Measurements from ENCODE around the gene OR11A1. TPM values are rescaled to one million over a fixed set of nuclear protein-coding genes. Genes with fewer than 3 reads are reported as not detected.

Gene OR11A1
- total RNA-seq, 1 experiment from 2014 or later, result not detected

DNA sequence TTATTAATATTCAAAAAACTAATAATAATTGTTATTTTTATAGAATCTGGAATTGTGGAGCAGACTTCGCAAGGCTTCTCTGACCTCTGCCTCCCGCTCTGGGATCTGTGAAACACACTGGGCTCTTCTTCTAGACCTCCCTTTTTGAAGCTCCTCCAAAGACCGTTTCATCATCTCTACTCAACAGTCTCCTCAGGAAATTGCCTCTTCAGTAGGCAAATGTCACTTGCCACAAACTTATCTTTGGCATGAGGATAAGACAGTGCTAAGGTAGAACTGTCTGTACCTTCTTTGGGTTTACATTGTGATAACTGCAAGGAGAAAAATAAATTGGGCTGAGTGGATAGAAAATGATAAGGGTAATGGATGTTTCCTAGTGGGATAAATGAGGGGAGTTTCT is 33.2 kb upstream of the OR11A1 start:
- Histone ChIP-seq H3K4me2 (ENCODE audit: low read length) (no peak overlapping the region), H3K4me3 (ENCODE audit: low read length) (no peak overlapping the region), H3K79me2 (ENCODE audit: low read length) (no peaks in the 10 kb centered on the region), H3K27ac (ENCODE audit: low read length) (no peak overlapping the region), H3F3A (ENCODE audit: low read length, unreplicated experiment) (no peaks in the 10 kb centered on the region), H3K36me3 (ENCODE audit: low read depth, low read length) (no peaks in the 10 kb centered on the region), H2AFZ (ENCODE audit: low read length) (no peak overlapping the region), H3K27me3 (ENCODE audit: low read length) (peaks cover 30% of the 10 kb centered on the region; the same call in 1 of the 2 replicates), H4K20me1 (ENCODE audit: low read length) (no peaks in the 10 kb centered on the region), H3K4me1 (ENCODE audit: insufficient read depth, low read length) (no peaks in the 10 kb centered on the region), H3K9me2 (replicated peaks; ENCODE audit: low read length) (no peaks in the 10 kb centered on the region), H3K9ac (ENCODE audit: low read length) (no peak overlapping the region), H3K9me3 (ENCODE audit: low read length) (no peaks in the 10 kb centered on the region)
- no peak for ATAC-seq
- TF ChIP-seq EZH2 (IDR thresholded peaks at IDR 0.05; ENCODE audit: low read length, unreplicated experiment) (no peak), EZH2phosphoT487 (IDR thresholded peaks at IDR 0.05; ENCODE audit: borderline replicate concordance, low read length) (no peak)
- no TSS peak for BruUV-seq (replicated peaks)
- intact Hi-C loops (cut with micrococcal nuclease), result no loop called here
- POLR2A ChIA-PET (ENCODE audit: unreplicated experiment), result no interaction called here
- CTCF ChIA-PET, result no interaction called here
- DNase-seq, result no peak

DNA sequence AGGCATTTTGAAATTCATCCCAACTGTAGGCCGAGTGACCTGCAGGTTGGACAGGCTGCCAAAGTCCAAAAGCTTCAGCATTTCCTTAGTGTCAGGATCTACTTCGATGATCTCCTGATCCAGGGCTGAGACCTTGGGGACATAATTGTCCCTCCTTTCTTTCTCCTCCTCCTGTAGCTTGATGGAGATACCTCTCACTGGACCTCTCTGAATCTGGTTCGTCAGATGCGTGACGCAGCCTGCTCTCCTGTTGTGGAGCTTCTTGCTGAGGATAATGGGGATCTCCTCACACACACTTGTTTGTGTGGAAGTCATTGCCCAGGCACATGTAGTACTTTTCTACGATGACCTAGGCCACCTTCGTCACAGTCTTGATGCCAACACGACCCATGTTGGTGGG is 32.4 kb upstream of the OR11A1 start:
- Histone ChIP-seq H3K9me2 (replicated peaks; ENCODE audit: low read length) (no peaks in the 10 kb centered on the region), H2AFZ (ENCODE audit: low read length) (no peak overlapping the region), H3K27me3 (ENCODE audit: low read length) (peaks cover 25% of the 10 kb centered on the region; the same call in 1 of the 2 replicates), H3K4me2 (ENCODE audit: low read length) (no peak overlapping the region), H3K79me2 (ENCODE audit: low read length) (no peaks in the 10 kb centered on the region), H3K27ac (ENCODE audit: low read length) (no peak overlapping the region), H3F3A (ENCODE audit: low read length, unreplicated experiment) (no peaks in the 10 kb centered on the region), H3K9ac (ENCODE audit: low read length) (no peak overlapping the region), H3K9me3 (ENCODE audit: low read length) (no peaks in the 10 kb centered on the region), H3K4me3 (ENCODE audit: low read length) (no peak overlapping the region), H4K20me1 (ENCODE audit: low read length) (no peaks in the 10 kb centered on the region), H3K4me1 (ENCODE audit: insufficient read depth, low read length) (no peaks in the 10 kb centered on the region), H3K36me3 (ENCODE audit: low read depth, low read length) (no peaks in the 10 kb centered on the region)
- no peak for DNase-seq
- no TSS peak for BruUV-seq (replicated peaks)
- ChIA-PET POLR2A (ENCODE audit: unreplicated experiment) (no interaction called here), CTCF (no interaction called here)
- TF ChIP-seq EZH2 (IDR thresholded peaks at IDR 0.05; ENCODE audit: low read length, unreplicated experiment), result no peak
- TF ChIP-seq EZH2phosphoT487 (IDR thresholded peaks at IDR 0.05; ENCODE audit: borderline replicate concordance, low read length), result no peak
- TF ChIP-seq, protein P1, sequence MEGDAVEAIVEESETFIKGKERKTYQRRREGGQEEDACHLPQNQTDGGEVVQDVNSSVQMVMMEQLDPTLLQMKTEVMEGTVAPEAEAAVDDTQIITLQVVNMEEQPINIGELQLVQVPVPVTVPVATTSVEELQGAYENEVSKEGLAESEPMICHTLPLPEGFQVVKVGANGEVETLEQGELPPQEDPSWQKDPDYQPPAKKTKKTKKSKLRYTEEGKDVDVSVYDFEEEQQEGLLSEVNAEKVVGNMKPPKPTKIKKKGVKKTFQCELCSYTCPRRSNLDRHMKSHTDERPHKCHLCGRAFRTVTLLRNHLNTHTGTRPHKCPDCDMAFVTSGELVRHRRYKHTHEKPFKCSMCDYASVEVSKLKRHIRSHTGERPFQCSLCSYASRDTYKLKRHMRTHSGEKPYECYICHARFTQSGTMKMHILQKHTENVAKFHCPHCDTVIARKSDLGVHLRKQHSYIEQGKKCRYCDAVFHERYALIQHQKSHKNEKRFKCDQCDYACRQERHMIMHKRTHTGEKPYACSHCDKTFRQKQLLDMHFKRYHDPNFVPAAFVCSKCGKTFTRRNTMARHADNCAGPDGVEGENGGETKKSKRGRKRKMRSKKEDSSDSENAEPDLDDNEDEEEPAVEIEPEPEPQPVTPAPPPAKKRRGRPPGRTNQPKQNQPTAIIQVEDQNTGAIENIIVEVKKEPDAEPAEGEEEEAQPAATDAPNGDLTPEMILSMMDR (conservative IDR thresholded peaks at IDR 0.05; ENCODE audit: low read depth, low read length), result no peak
- ATAC-seq, result no peak
- intact Hi-C loops (cut with micrococcal nuclease), result no loop called here

DNA sequence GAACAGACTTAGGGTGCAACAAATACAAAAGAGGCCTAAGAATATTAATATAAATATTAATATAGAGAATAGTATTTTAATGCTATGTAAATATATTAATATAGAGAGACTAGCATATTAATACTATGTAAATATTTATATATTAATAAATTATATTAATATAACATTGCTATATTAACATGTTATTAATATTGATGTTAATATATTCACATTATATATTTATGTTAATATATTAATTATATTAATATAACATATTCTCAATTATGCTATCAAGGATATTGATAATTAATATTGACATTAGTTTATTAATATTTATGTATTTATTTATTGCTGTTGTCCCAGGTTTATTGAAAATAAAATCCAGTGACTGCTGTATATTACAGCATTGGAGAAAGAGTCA is 32.0 kb upstream of the OR11A1 start:
- DNase-seq, result no peak
- no peaks in the 10 kb centered on the region for H3K9me2 ChIP-seq (replicated peaks; ENCODE audit: low read length)
- no peaks in the 10 kb centered on the region for H3K4me1 ChIP-seq (ENCODE audit: insufficient read depth, low read length)
- H2AFZ ChIP-seq (ENCODE audit: low read length), result no peak overlapping the region
- H3K79me2 ChIP-seq (ENCODE audit: low read length), result no peaks in the 10 kb centered on the region
- no peak overlapping the region for H3K4me2 ChIP-seq (ENCODE audit: low read length)
- no peaks in the 10 kb centered on the region for H3F3A ChIP-seq (ENCODE audit: low read length, unreplicated experiment)
- CTCF ChIA-PET, result no interaction called here
- POLR2A ChIA-PET (ENCODE audit: unreplicated experiment), result no interaction called here
- TF ChIP-seq EZH2 (IDR thresholded peaks at IDR 0.05; ENCODE audit: low read length, unreplicated experiment), result no peak
- no peak for TF ChIP-seq EZH2phosphoT487 (IDR thresholded peaks at IDR 0.05; ENCODE audit: borderline replicate concordance, low read length)
- TF ChIP-seq, protein P1 (conservative IDR thresholded peaks at IDR 0.05; ENCODE audit: low read depth, low read length), result no peak
- H3K27ac ChIP-seq (ENCODE audit: low read length), result no peak overlapping the region
- no peaks in the 10 kb centered on the region for H3K9me3 ChIP-seq (ENCODE audit: low read length)
- peaks cover 21% of the 10 kb centered on the region; the same call in 1 of the 2 replicates for H3K27me3 ChIP-seq (ENCODE audit: low read length)
- intact Hi-C loops (cut with micrococcal nuclease), result no loop called here
- BruUV-seq (replicated peaks), result no TSS peak
- no peak overlapping the region for H3K4me3 ChIP-seq (ENCODE audit: low read length)
- no peak for ATAC-seq
- no peak overlapping the region for H3K9ac ChIP-seq (ENCODE audit: low read length)
- no peaks in the 10 kb centered on the region for H3K36me3 ChIP-seq (ENCODE audit: low read depth, low read length)
- H4K20me1 ChIP-seq (ENCODE audit: low read length), result no peaks in the 10 kb centered on the region

Measured in PC-3 (cell line).